NCI-H2196 (cell line): ENCODE data around the gene PDE9A.
"Not testable (repeated sequence)": the region's sequence is repeated elsewhere in the genome, so short reads cannot be mapped to it uniquely, and the experiment has no call there.

ENCODE experiments used
- DNase-seq: peaks from one replicate; lab custom pipeline; 2025; ENCODE audit not compliant: unreplicated experiment; lab: John Stamatoyannopoulos, UW

The PDE9A gene

GRCh38 chr21:42786884-42787283 is 133.5 kb downstream of the PDE9A start:
- DNase-seq: no peak

- no peak for DNase-seq
These were observed 134.2 kb downstream of the PDE9A start for GRCh38 chr21:42787613-42788012.

DNA sequence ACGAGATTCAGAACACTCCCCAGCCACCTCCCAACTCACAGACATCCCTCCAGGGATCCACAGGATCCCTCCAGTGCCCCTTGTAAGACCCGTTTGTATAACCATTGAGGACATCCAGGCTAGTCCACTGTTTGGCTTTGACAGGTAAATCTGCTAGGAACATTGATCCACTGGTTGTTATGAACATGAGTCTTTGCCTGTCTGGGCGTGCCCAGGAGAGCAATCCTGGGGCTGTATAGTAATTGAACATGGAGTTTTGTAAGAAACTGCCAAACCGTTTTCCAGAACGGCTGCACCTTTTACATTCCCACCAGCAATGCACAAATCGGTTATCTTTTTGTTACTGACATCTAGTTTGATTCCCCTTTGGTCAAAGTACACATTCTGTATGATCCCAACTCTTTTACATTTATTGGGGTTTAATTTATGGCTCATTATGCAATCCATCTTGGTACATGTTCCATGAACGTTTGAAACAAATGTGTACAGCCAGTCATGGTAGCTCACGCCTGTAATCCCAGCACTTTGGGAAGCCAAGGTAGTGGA is 137.2 kb downstream of the PDE9A start:
- DNase-seq: no peak

DNA sequence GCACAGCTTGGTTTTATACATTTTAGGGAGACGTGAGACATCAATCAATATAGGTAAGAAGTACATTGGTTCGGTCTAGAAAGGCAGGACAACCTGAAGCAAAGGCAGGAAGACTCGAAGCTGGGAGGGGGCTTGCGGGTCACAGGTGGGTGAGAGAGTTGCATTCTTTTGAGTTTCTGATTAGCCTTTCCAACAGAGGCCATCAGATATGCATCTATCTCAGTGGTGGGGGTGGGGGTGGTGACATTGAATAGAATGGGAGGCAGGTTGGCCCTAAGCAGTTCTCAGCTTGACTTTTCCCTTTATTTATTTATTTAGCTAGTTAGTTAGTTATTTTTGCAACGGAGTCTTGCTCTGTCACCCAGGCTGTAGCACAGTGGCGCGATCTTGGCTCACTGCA is 140.4 kb downstream of the PDE9A start:
- DNase-seq: no peak

DNA sequence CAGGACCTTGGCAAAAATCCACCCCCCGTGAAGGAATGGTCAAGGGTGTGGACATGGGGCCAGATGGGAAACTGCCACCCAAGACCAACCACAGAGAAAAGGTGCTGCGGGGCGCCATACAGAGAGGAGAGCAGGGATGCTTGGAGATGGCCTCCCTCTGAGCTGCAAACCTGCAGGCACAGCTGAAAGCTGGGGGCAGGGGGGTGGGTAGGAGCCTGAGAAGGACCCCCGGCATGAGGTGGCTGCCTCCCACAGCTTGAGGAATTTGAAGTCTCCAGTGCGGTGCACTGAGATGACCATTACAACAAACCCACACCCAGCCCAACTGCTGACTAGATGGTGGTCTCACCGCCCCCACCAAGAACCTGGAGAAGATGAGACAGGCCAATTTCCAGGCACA is 141.1 kb downstream of the PDE9A start:
- DNase-seq: no peak

DNA sequence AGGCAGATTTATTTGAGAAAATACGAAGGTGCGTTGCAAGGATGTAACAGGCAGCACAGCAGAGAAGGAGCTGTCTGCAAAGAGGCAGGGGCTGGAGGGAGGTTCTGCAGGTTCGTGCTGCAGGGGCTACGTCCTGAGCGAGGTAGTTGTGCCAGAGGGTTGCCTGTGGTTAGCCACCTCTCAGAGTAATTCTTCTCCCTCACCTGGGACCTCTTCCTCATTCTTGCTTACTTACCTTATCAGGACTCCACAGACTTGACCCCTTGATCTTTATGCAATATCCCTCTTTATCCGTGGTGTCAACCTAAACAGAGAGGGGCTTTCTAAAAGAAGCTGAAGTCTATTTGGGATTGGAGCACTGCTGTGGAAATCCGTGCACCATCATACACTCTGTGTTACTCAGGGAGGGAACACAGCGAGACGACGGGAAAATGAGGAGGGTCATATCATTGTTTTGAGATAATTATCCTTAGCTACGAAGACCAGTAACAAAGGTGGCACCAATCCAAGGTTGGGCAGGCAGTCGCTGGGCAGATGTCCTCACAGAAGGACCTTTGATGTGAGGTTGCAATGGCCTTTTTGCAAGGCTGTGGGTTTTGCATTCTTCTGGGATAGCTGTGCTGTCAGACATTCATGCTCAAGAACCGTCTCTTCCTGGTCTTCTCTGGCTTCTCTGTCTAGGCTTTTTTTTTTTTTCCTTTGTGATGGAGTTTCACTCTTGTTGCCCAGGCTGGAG is 143.1 kb downstream of the PDE9A start:
- peak; percentile 30 for DNase-seq

- no peak for DNase-seq
These were observed 144.1 kb downstream of the PDE9A start for GRCh38 chr21:42797522-42797921.

- DNase-seq: no peak
These were observed 144.7 kb downstream of the PDE9A start for GRCh38 chr21:42798106-42798505.

GRCh38 chr21:42799516-42799915 is 146.1 kb downstream of the PDE9A start:
- no peak for DNase-seq

DNA sequence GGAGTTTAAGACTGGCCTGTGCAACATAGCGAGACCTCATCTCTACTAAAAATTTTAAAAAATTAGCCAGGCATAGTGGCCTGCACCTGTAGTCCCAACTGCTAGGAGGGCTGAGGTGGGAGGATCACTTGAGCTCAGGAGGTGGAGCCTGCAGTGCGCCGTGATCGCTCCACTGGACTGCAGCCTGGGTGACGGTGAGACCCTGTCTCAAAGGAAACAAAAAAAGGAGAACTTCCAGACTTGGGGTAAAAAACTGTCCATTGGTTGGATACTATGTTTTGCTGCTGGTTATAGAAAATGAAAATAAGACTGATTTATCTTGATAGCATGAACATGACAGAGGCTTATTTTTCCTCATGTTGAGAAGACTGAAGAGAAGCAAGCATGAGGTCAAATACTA is 146.5 kb downstream of the PDE9A start:
- DNase-seq: no peak

GRCh38 chr21:42801616-42802015 is 148.2 kb downstream of the PDE9A start:
- DNase-seq: not testable (repeated sequence)

DNA sequence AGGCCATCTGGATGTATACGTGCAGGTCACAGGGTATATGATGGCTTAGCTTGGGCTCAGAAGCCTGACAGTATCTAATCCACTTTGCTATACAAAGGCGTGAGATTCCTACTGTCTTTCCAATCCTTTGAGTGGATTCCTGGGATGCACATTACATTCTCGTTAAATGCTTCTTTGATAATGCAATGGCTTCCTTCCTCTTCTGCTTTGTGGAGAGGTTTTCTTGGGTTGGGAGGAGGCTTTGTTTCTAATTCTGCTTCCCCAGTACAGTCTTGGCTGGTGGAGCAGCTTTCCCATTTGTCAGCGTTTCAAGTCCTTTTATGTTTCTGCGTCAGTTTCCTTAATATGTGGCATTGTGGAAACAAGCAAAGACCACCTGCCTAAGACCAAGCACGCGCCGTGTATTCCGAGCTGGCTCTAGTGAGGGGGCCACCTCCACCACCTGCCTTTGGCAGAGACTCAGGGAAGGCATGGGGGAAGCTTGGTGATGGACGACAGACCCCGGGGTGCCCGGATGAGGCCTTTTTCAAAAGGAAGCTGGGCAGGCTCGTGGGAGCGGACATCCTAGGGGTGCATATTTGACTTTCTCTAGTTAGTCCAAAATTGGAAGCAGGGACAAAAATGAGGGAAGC is 153.2 kb downstream of the PDE9A start:
- no peak for DNase-seq

DNA sequence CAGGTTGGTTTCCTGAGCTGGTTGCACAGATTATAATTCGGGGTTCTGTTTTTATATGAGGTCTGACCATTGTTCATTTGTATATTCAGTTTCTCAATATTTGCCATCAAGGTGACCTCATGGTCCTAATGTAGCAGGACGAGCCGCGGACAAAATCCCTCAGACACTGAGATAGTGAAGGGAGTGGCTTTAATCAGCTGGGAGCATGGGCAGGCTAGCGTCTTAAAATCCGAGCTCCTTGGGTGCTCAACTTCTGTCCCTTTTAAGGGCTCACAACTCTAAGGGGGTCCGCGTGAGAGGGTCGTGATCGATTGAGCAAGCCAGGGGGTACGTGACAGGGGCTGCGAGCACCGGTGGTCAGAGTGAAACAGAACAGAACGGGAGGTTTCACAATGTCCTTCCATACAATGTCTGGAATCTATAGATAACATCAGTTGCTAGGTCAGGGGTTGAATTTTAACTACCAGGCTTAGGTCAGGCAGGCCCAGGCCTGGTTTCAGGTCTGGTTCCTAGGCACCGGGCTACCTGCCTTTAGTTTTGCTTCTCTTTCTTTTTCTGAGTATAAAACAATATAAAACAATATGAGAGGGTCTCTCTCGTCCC is 154.0 kb downstream of the PDE9A start:
- DNase-seq: not testable (repeated sequence)

DNA sequence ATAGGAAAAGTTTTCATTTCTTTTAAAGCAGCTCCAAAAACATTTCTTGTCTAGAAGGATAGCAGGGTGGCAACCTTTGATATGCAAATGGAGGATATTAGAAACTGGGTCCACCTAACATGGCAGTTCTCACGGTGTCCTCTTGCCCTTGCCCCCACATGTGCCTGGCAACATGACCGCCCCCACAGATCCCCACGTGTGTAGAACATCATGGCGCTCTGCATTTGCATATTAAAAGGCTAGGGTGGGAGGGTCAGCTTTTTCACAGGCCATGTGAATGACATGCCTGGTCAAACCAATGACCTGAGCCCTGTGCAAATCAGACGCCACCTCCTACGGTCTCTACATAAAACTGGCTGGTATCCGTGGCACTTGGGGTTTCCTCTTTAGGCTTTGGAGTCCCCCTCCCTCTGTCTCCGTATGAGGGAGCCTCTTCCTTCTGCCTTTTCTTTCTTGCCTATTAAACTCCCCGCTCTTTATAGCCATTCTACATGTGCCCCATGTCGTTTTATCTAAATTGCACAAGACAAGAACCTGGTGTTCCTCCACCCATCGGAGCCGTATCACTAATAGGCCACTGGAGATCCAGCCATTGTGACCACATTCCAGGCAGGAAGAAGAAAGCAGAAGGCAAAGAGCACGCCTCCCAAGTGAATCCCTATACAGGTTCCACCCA is 154.7 kb downstream of the PDE9A start:
- no peak for DNase-seq

GRCh38 chr21:42809171-42809570 is 155.8 kb downstream of the PDE9A start:
- DNase-seq: no peak

DNA sequence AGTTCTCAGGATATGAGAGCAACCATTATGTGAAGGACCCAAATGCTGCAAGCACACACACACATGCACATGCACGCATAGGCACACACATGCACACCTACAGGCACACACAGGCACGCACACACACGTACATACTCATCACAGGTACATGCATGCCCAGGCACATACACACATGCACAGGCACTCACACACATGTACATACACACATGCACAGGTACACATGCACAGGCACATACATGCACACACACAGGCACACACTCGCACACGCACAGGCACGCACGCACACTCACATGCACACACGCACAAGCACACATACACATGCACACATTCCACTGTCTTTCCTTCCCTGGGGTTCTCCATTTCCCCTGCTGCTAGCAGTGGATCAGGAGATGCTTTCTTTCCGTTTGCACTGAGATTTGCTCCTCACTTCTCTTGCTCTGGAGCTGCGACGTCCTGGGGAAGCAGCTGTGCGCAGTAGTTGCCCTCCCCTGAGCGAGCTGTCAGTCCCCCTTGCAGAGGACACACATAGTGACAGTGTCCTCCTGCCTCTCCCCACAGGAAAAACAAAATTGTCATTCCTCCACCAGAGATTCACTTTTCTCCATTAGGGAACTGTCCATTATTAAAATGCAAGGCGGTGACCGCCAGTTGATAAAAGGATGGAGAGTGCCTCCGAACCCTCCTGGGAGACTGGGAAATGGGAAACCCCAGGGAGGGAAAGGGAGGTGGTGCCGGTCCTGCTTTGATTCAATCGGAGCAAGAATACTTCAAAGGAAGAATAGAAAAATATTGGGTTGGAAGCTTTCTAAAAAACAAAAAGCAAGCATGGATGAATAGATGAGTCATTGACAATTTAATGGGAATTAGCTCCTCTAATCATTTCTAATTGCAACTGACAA is 156.4 kb downstream of the PDE9A start:
- DNase-seq: no peak

DNA sequence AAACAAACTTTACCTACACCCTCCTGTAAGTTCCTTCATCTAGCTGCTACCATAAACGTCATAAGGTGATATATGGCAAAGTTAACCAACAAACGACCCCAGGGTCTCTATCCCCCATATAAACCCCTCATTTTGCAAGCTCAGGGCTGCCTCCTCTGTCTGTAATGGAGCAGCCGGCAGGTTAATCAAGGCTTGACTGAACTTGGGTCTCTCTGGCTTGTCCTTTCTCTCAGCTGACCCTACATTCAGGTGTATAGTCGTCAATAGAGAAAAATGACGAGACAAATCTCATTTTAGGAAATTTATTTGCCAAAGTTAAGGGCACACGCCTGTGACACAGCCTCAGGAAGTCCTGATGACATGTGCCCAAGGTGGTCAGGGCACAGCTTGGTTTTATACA is 158.5 kb downstream of the PDE9A start:
- DNase-seq: no peak

DNA sequence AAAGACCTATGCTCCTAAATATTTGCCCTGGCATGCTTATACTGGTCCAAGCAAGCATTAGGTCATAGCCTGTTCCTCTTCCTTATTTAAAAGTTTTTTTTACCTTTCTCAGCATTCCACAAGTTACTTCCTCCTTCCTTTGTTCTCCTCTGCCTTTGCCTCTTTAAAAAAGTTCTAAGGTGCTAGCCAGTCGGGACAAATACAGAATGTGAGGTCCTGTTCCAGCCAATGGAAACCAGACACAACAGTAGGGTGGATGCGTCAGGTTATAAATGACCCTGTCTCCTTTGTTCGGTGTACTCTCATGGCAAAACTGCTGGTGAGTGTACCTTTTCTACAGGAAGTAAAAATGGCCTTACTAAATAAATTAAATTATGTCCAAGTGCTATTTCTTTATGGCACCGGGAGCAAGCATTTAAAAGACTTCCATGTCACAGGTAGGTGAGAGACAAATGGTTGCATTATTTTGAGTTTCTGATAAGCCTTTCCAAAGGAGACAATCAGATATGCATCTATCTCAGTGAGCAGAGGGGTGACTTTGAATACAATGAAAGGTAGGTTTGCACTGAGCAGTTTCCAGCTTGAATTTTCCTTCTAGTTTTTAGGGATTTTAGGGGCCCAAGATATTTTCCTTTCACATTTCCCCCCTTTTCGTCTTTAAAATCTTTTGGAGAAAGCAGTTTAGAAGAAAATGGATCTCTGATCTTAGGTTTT is 159.3 kb downstream of the PDE9A start:
- not testable (repeated sequence) for DNase-seq

GRCh38 chr21:42815217-42815616 is 161.8 kb downstream of the PDE9A start:
- DNase-seq: no peak

- DNase-seq: peak; percentile 15
These were observed 164.9 kb downstream of the PDE9A start for GRCh38 chr21:42818328-42818749.
